Tibial nerve (tissue), 4 donors: ENCODE data around the gene SLC26A3. TPM values are rescaled to one million over a fixed set of nuclear protein-coding genes. Genes with fewer than 3 reads are reported as not detected.

Experiments used
- DNase-seq, 2 donors: peaks; one replicate each; pipeline ENCODE4 v3.0.0-alpha.2; 2019; ENCODE audit warnings: low spot score in 2 of 2
- H3K27ac ChIP-seq, 4 donors: fragments of 200-600 bp; sonication (generic) in 3 of 4; one replicate each; pipeline ENCODE4 v1.5.1; 2017 to 2019; ENCODE audit warnings: mild to moderate bottlenecking in 1 of 4
- H3K27me3 ChIP-seq, 2 donors: fragments of 200-600 bp; sonication (generic) in 1 of 2; one replicate each; pipeline versions ENCODE4 v1.5.1 to v1.6.0; 2017 to 2019
- H3K36me3 ChIP-seq, 3 donors: fragments of 200-600 bp; sonication (generic); one replicate each; pipeline ENCODE4 v1.5.1; 2018 to 2019
- H3K4me1 ChIP-seq, 4 donors: fragments of 200-600 bp; sonication (generic) in 3 of 4; one replicate each; pipeline ENCODE4 v1.5.1; 2017 to 2019
- H3K4me3 ChIP-seq, 4 donors: fragments of 200-600 bp; sonication (generic) in 3 of 4; one replicate each; pipeline ENCODE4 v1.5.1; 2017 to 2019; ENCODE audit warnings: mild to moderate bottlenecking in 1 of 4, moderate library complexity in 1 of 4
- H3K9me3 ChIP-seq, 4 donors: fragments of 200-600 bp; sonication (generic) in 3 of 4; one replicate each; pipeline ENCODE4 v1.5.1; 2017 to 2019
- EP300 ChIP-seq, 2 donors: sonication (generic); formaldehyde crosslinking; IDR thresholded peaks; one replicate each; pipeline ENCODE4 v1.6.1; 2017; ENCODE audit warnings: antibody characterized with exemption in 2 of 2, mild to moderate bottlenecking in 1 of 2
- POLR2A ChIP-seq, 2 donors: fragments of 450-650 bp; IDR thresholded peaks; one replicate each; pipeline ENCODE4 v1.6.1; 2017; ENCODE audit warnings: antibody characterized with exemption in 2 of 2, mild to moderate bottlenecking in 2 of 2, moderate library complexity in 2 of 2
- WGBS, 2 donors: methylation state at CpG; one replicate each; pipeline ENCODE4 v1.1.5; 2018; 5-methylcytosine and 5-hydroxymethylcytosine counted together
- total RNA-seq, 4 donors: library from RNA; depleted of rRNA; stranded (reverse); fragments of >200 nt; gene quantifications; one replicate each; pipeline ENCODE4 v1.1.0, GENCODE V29; 2016
- TF ChIP-seq, protein P1 (sequence below), 5 experiments: fragments of 200-600 bp in 3 of 5; fragments of 450-650 bp in 2 of 5; sonication (generic) in 3 of 5; IDR thresholded peaks; one replicate each; pipeline ENCODE4 v1.5.1; 2016 to 2019; ENCODE audit warnings: antibody characterized with exemption in 5 of 5, mild to moderate bottlenecking in 3 of 5, moderate library complexity in 2 of 5

Gene SLC26A3
- total RNA-seq, 4 donors from 2014 or later: not detected

DNA sequence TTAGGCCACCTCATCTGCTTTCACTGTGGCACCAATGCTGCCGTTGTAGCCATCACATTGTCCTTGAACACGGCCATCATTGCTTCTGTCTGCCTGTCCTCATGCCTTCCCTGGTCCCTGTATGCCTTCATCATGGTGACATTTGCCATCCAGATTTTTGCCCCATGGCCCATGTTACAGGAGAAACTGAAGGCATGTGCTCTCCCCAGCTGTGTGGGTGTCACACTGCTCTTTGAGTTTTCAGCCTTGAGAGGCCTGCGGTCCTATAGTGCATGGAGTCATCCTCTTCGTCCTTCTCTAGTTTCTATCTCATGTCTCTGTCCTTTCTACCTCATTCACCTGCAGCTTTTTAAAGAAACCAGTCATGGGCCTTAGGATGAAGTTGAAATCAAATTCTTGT lies 6.2 kb upstream of the SLC26A3 start:
- Histone ChIP-seq H3K27me3 (no peaks in the 10 kb centered on the region), H3K4me3 (no peak overlapping the region), H3K4me1 (no peaks in the 10 kb centered on the region), H3K27ac (no peak overlapping the region), H3K36me3 (no peaks in the 10 kb centered on the region), H3K9me3 (no peaks in the 10 kb centered on the region)
- WGBS, 2 donors: 94 to 97% methylated on average over 4 of the region's 4 CpGs
- TF ChIP-seq POLR2A (IDR thresholded peaks at IDR 0.05) (no peak), EP300 (IDR thresholded peaks at IDR 0.05) (no peak)
- TF ChIP-seq, protein P1, sequence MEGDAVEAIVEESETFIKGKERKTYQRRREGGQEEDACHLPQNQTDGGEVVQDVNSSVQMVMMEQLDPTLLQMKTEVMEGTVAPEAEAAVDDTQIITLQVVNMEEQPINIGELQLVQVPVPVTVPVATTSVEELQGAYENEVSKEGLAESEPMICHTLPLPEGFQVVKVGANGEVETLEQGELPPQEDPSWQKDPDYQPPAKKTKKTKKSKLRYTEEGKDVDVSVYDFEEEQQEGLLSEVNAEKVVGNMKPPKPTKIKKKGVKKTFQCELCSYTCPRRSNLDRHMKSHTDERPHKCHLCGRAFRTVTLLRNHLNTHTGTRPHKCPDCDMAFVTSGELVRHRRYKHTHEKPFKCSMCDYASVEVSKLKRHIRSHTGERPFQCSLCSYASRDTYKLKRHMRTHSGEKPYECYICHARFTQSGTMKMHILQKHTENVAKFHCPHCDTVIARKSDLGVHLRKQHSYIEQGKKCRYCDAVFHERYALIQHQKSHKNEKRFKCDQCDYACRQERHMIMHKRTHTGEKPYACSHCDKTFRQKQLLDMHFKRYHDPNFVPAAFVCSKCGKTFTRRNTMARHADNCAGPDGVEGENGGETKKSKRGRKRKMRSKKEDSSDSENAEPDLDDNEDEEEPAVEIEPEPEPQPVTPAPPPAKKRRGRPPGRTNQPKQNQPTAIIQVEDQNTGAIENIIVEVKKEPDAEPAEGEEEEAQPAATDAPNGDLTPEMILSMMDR (IDR thresholded peaks at IDR 0.05): no peak
- no peak for DNase-seq

GRCh38 chr7:107799647-107800264 lies 3.3 kb downstream of the SLC26A3 start:
- Histone ChIP-seq H3K27ac (no peak overlapping the region), H3K4me3 (no peak overlapping the region), H3K27me3 (no peaks in the 10 kb centered on the region), H3K4me1 (no peaks in the 10 kb centered on the region), H3K9me3 (no peaks in the 10 kb centered on the region), H3K36me3 (no peaks in the 10 kb centered on the region)
- no peak for TF ChIP-seq POLR2A (IDR thresholded peaks at IDR 0.05)
- no peak for TF ChIP-seq EP300 (IDR thresholded peaks at IDR 0.05)
- TF ChIP-seq, protein P1 (IDR thresholded peaks at IDR 0.05): no peak
- no peak for DNase-seq
- WGBS, 2 donors: 71 to 75% methylated on average over 6 of the region's 6 CpGs

DNA sequence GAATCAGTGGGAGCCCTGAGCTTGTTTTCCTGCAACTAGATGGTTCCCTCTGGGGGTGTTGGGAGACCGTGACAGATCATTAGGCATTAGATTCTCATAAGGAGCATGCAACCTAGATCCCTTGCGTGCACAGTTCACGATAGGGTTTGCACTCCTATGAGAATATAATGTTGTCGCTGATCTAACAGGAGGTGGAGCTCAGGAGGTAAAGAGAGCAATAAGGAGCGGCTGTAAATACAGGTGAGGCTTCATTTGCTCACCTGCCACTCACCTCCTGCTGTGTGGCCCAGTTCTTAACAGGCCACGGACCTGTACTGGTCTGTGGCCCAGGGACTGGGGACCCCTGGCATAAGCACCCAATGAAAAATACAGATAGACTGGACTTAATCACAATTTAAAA lies 10.7 kb downstream of the SLC26A3 start:
- no peak overlapping the region for H3K4me3 ChIP-seq
- no peaks in the 10 kb centered on the region for H3K4me1 ChIP-seq
- no peaks in the 10 kb centered on the region for H3K36me3 ChIP-seq
- 86 to 88% methylated on average over 6 of the region's 6 CpGs for WGBS, 2 donors
- H3K27me3 ChIP-seq: no peaks in the 10 kb centered on the region
- no peak for DNase-seq
- H3K27ac ChIP-seq: no peak overlapping the region
- TF ChIP-seq, protein P1 (IDR thresholded peaks at IDR 0.05): no peak
- no peak for TF ChIP-seq EP300 (IDR thresholded peaks at IDR 0.05)
- no peak for TF ChIP-seq POLR2A (IDR thresholded peaks at IDR 0.05)
- no peaks in the 10 kb centered on the region for H3K9me3 ChIP-seq

- Histone ChIP-seq H3K27ac (no peak overlapping the region), H3K36me3 (no peaks in the 10 kb centered on the region), H3K9me3 (no peaks in the 10 kb centered on the region), H3K27me3 (no peaks in the 10 kb centered on the region), H3K4me3 (no peak overlapping the region), H3K4me1 (peaks cover 0 to 21% (median 0%) of the 10 kb centered on the region in 4 donors)
- WGBS, 2 donors: 90 to 92% methylated on average over 6 of the region's 6 CpGs
- DNase-seq: no peak
- no peak for TF ChIP-seq POLR2A (IDR thresholded peaks at IDR 0.05)
- no peak for TF ChIP-seq EP300 (IDR thresholded peaks at IDR 0.05)
- TF ChIP-seq, protein P1 (IDR thresholded peaks at IDR 0.05): no peak
Observed at GRCh38 chr7:107789647-107790046, 13.4 kb downstream of the SLC26A3 start.

DNA sequence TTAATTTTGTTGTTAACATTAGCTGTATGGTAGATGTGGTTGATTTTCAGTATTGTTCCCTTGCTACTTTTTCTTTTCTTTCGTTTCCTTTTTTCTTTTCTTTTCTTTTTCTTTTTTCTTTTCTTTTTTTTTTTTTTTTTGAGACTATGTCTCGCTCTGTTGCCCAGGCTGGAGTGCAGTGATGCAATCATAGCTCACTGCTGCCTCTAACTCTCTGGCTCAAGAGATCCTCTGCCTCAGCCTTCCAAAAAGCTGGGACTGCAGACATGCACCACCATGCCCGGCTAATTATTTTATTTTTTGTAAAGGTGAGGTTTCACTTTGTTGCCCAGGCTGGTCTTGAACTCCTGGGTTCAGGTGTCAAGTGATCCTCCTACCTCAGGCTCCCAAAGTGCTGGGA lies 14.4 kb downstream of the SLC26A3 start:
- Histone ChIP-seq H3K4me3 (no peak overlapping the region), H3K9me3 (no peaks in the 10 kb centered on the region), H3K27me3 (no peaks in the 10 kb centered on the region), H3K27ac (no peak overlapping the region), H3K36me3 (no peaks in the 10 kb centered on the region), H3K4me1 (peaks cover 0 to 21% (median 0%) of the 10 kb centered on the region in 4 donors)
- DNase-seq: no peak
- TF ChIP-seq EP300 (IDR thresholded peaks at IDR 0.05) (no peak), POLR2A (IDR thresholded peaks at IDR 0.05) (no peak)
- TF ChIP-seq, protein P1 (IDR thresholded peaks at IDR 0.05): no peak
- 72 to 84% methylated on average over 3 of the region's 3 CpGs for WGBS, 2 donors
